Small intestine (tissue), 7 donors: ENCODE measurements around the gene CFB. TPM values are rescaled to one million over a fixed set of nuclear protein-coding genes. Genes with fewer than 3 reads are reported as not detected.

Experiments
- DNase-seq, 2 donors: peaks; one replicate each; pipeline versions ENCODE4 v3.0.0 to v3.0.0-alpha.2; 2013
- FAIRE-seq: peaks from 2 replicates; lab custom pipeline; 2012; peaks lifted over from hg19 to GRCh38; lab: Jason Lieb, UNC
- H3K27ac ChIP-seq, 3 donors: one replicate each; pipeline ENCODE4 v1.5.1; 2013; ENCODE audit warnings: low read length in 2 of 3, mild to moderate bottlenecking in 2 of 3, control low read depth in 1 of 3, inconsistent platforms in 1 of 3, low read depth in 1 of 3, moderate library complexity in 1 of 3
- H3K27me3 ChIP-seq, 3 donors: one replicate each; pipeline ENCODE4 v1.6.1; 2013; ENCODE audit warnings: low read length in 3 of 3, inconsistent platforms in 1 of 3; ENCODE audit not compliant: control insufficient read depth in 3 of 3, insufficient read depth in 3 of 3
- H3K36me3 ChIP-seq, 3 donors: one replicate each; pipeline ENCODE4 v1.6.1; 2013; ENCODE audit warnings: low read length in 3 of 3, inconsistent platforms in 1 of 3, low read depth in 1 of 3, mild to moderate bottlenecking in 1 of 3, moderate library complexity in 1 of 3; ENCODE audit not compliant: control insufficient read depth in 3 of 3, insufficient read depth in 2 of 3
- H3K4me1 ChIP-seq, 3 donors: one replicate each; pipeline ENCODE4 v1.6.1; 2013; ENCODE audit warnings: low read length in 2 of 3, inconsistent platforms in 1 of 3, low read depth in 1 of 3, mild to moderate bottlenecking in 1 of 3, moderate library complexity in 1 of 3; ENCODE audit not compliant: control insufficient read depth in 3 of 3, insufficient read depth in 2 of 3
- H3K4me3 ChIP-seq, 3 donors: one replicate each; pipeline ENCODE4 v1.5.1; 2013; ENCODE audit warnings: low read length in 3 of 3, control low read depth in 1 of 3, inconsistent platforms in 1 of 3, low read depth in 1 of 3, mild to moderate bottlenecking in 1 of 3, moderate library complexity in 1 of 3
- H3K9me3 ChIP-seq, 2 donors: one replicate each; pipeline ENCODE4 v1.6.1; 2013; ENCODE audit warnings: low read depth in 1 of 2, low read length in 1 of 2; ENCODE audit not compliant: control insufficient read depth in 2 of 2, insufficient read depth in 1 of 2
- WGBS, 3 donors: extraction: QIAGEN DNeasy Blood & Tissue Kit; methylation state at CpG; one replicate each; pipeline ENCODE4 v1.1.7; 2013; 5-methylcytosine and 5-hydroxymethylcytosine counted together
- polyA plus RNA-seq, 4 donors: library from polyadenylated mRNA; stranded (reverse) in 3 of 4; unstranded in 1 of 4; fragments of 200-250 nt in 3 of 4; fragments of 120-200 nt in 1 of 4; gene quantifications; one replicate each; pipeline versions ENCODE4 v1.2.1 to v1.2.3, GENCODE V29; 2013
- donor health status: healthy with polysubstance abuse.
- donor health status: control.
- donor health status: control.
- donor health status: Bipolar disorder and iron deficiency.
- donor health status: healthy.

The CFB gene
- polyA plus RNA-seq, 4 donors: 38.7 to 141 (median 80.6) TPM

DNA sequence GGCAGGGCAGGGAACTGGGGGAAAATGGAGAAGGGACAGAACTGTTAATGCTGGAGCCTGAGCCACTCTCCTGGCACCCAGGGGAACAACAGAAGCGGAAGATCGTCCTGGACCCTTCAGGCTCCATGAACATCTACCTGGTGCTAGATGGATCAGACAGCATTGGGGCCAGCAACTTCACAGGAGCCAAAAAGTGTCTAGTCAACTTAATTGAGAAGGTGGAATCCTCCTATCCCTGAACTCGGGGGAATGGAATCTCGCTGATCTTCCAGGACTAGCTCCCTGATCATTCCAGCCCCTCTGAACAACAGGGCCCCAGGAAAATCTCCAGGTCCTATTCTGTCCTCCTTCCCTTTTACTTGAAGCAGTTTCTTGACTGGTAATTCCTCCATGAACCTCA lies 2.0 kb downstream of the CFB start:
- Histone ChIP-seq H3K9me3 (no peaks in the 10 kb centered on the region), H3K4me1 (peaks cover 0 to 24% (median 4%) of the 10 kb centered on the region in 3 donors), H3K36me3 (peaks cover 0 to 28% (median 0%) of the 10 kb centered on the region in 3 donors), H3K4me3 (no peak overlapping the region), H3K27me3 (no peaks in the 10 kb centered on the region), H3K27ac (no peak overlapping the region)
- DNase-seq (no peak), FAIRE-seq (no peak)
- WGBS, 3 donors: 91 to 94% (median 91%) methylated on average over 4 of the region's 4 CpGs

DNA sequence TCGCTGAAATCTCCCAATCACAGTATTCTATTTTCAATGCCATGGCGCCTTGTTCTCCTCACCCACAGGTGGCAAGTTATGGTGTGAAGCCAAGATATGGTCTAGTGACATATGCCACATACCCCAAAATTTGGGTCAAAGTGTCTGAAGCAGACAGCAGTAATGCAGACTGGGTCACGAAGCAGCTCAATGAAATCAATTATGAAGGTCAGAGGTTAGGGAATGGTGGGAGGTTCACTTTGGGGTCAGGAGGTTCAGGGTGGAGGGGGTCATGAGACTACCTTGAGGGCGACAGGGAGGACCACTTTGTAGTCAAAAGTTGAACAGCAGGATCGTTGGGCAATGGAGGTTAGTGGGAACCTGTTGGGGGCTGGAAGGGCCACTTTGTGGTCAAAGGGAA lies 2.4 kb downstream of the CFB start:
- FAIRE-seq (no peak), DNase-seq (no peak)
- H3K27me3 ChIP-seq: no peaks in the 10 kb centered on the region
- H3K9me3 ChIP-seq: no peaks in the 10 kb centered on the region
- 74 to 83% (median 81%) methylated on average over 5 of the region's 5 CpGs for WGBS, 3 donors
- H3K4me1 ChIP-seq: peaks cover 0 to 22% (median 4%) of the 10 kb centered on the region in 3 donors
- H3K4me3 ChIP-seq: no peak overlapping the region
- H3K27ac ChIP-seq: no peak overlapping the region
- H3K36me3 ChIP-seq: peaks cover 0 to 31% (median under 1%) of the 10 kb centered on the region in 3 donors

DNA sequence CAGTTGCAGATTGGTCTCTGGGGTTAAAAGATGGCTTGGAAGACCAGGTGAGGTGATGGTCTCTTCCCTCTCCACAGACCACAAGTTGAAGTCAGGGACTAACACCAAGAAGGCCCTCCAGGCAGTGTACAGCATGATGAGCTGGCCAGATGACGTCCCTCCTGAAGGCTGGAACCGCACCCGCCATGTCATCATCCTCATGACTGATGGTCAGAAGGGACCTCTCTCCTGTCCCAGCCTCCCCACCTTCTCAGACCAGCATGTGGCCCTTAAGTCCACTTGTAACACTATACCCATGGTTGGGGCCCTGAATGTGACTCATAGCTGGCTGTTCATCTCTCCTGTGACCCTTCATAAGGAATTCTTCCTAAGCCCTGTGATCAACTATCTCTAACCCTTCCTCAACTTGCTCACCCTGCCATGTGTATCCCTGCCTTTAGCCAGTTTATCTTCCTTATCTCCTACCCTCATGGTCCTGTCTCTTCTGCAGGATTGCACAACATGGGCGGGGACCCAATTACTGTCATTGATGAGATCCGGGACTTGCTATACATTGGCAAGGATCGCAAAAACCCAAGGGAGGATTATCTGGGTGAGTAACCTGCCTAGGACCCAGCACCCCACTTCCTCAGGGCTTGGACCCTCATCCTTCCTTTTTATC lies 3.0 kb downstream of the CFB start:
- WGBS, 3 donors: 78 to 87% (median 83%) methylated on average over 6 of the region's 6 CpGs
- DNase-seq (no peak), FAIRE-seq (no peak)
- Histone ChIP-seq H3K27me3 (no peaks in the 10 kb centered on the region), H3K4me3 (no peak overlapping the region), H3K27ac (no peak overlapping the region), H3K9me3 (no peaks in the 10 kb centered on the region), H3K4me1 (peaks cover 0 to 22% (median 4%) of the 10 kb centered on the region in 3 donors), H3K36me3 (peaks cover under 1 to 36% (median 6%) of the 10 kb centered on the region in 3 donors)

DNA sequence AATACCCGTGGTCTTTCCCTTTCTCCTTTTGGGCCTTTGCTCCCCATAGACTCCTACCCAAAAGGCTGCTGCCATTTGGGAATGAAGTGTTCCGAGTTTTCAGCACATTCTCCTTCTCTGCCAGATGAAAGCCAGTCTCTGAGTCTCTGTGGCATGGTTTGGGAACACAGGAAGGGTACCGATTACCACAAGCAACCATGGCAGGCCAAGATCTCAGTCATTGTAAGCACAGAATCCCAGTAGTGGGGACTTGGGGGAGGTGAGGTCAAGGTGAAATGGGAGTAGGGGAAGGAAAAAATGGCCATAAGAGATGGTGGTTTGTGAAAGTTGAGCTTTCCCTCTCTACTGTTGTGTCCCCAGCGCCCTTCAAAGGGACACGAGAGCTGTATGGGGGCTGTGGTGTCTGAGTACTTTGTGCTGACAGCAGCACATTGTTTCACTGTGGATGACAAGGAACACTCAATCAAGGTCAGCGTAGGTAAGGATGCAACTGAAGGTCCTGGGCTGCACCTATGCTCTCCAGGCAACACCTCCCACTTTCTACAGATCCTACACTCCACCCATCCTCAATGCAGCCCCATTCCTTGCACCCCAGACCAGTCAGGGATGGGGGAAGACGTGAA lies 4.1 kb downstream of the CFB start:
- Histone ChIP-seq H3K4me1 (peaks cover 0 to 16% (median 1%) of the 10 kb centered on the region in 3 donors), H3K9me3 (no peaks in the 10 kb centered on the region), H3K4me3 (no peak overlapping the region), H3K36me3 (peaks cover 11 to 48% (median 12%) of the 10 kb centered on the region in 3 donors), H3K27ac (no peak overlapping the region), H3K27me3 (no peaks in the 10 kb centered on the region)
- DNase-seq: no peak
- WGBS, 3 donors: 80 to 92% (median 90%) methylated on average over 7 of the region's 7 CpGs
- FAIRE-seq: no peak

DNA sequence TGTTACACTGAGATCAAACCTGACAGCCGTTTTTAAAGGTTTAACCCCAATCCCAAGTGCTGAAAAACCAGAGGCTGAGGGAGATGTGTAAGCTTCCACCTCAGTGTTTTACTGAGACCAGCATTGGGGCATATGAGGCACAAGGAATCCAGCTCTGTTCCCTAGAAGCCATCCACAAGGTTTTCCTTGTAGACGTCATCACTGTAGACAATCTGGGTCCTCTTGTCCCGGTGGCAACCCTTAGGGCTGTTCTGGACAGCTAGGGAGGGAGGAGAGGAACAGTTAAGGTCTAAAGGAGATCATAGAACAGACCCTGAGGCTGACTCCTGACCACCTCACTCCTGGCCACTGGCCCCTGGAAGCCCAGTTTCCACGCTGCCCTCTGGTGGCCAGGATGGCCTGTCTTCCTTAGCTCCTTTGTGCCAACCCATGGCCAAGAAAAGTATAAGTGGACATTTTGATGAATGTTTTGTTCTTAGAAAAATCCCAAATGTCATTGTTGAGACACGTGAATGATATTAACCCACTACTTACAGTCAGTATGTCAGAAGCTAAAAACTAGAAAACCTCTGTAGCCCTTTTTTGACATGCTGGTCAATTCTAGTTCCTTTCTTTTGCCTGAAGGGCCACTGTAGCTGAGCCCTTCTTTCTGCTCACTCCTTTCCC lies 6.4 kb downstream of the CFB start:
- H3K4me1 ChIP-seq: no peaks in the 10 kb centered on the region
- FAIRE-seq: no peak
- H3K9me3 ChIP-seq: no peaks in the 10 kb centered on the region
- peak; percentile 65 to 66 for DNase-seq
- peak overlapping the region in 1 of 3 donors; percentile 25 for H3K27ac ChIP-seq
- H3K36me3 ChIP-seq: peaks cover 13 to 64% (median 14%) of the 10 kb centered on the region in 3 donors
- H3K4me3 ChIP-seq: no peak overlapping the region
- H3K27me3 ChIP-seq: no peaks in the 10 kb centered on the region
- WGBS, 3 donors: 42 to 55% (median 53%) methylated on average over 5 of the region's 5 CpGs

DNA sequence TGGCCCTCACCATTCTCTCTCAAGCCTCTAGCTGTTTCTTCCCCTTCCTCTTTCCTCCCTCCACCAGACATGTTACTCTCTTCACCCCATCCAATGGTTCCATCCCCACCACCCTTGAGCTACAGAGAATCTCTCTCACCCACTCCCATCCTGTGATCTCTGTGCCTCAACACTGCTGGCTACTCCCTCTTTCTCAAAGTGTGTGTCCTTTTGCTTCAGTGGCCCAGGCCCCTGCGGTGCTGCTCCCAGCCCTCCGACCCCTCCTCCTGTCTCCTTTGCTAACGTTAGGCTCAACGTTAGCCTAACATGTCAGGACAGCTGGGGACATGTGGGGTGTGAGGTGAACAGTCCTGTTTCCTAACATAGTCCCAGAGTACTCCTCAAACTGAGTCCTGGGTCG lies 7.0 kb downstream of the CFB start:
- Histone ChIP-seq H3K36me3 (peaks cover 13 to 60% (median 14%) of the 10 kb centered on the region in 3 donors), H3K4me1 (peaks cover under 1 to 5% (median 1%) of the 10 kb centered on the region in 3 donors), H3K27ac (no peak overlapping the region), H3K4me3 (no peak overlapping the region), H3K9me3 (no peaks in the 10 kb centered on the region), H3K27me3 (no peaks in the 10 kb centered on the region)
- whole genome bisulfite sequencing, 3 donors: 73 to 79% (median 76%) methylated on average over 5 of the region's 5 CpGs
- DNase-seq (no peak), FAIRE-seq (no peak)

DNA sequence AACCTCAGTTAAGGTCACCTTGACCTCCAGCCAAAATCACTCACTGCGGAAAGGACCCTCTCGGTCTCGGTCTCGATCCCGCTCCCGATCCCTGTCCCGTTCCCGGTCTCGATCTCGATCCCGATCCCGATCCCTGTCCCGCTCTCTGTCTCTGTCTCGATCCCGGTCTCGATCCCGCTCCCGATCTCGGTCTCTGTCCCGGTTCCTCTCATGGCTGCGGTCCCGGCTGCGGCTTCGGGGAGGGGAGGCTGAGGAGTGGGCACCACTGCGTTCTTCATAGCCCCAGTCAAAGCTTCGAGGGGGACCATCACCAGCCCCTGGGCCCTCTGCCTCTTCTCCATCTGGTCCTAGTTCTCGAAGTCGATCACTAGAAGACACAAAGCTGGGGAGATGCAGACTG lies 8.6 kb downstream of the CFB start:
- Histone ChIP-seq H3K4me3 (no peak overlapping the region), H3K9me3 (no peaks in the 10 kb centered on the region), H3K36me3 (peaks cover 13 to 59% (median 14%) of the 10 kb centered on the region in 3 donors), H3K27me3 (no peaks in the 10 kb centered on the region), H3K27ac (no peak overlapping the region), H3K4me1 (peaks cover 3 to 13% (median 5%) of the 10 kb centered on the region in 3 donors)
- DNase-seq (no peak), FAIRE-seq (no peak)
- WGBS, 3 donors: 96 to 98% (median 97%) methylated on average over 28 of the region's 28 CpGs

DNA sequence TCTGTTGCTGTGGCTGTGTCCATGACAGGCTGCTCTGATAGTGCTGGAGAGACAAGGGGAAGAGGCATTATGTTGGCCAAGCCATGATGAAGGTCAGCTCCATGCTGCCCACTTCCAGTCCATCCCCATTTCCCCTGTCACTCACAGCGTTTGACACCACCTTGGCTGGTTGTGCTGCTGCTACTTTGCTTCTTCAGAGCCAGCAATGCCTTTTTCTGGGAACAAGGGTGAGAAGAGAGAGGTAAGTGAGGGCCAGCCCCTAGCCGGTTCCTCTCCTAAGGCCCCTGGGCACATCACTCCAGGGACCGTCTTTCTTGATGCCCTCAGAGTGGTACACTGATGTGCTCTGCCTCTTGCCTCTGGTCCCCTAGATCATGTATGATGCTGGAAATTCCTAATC lies 10.9 kb downstream of the CFB start:
- H3K9me3 ChIP-seq: no peaks in the 10 kb centered on the region
- H3K27me3 ChIP-seq: no peaks in the 10 kb centered on the region
- peaks cover 14 to 61% (median 17%) of the 10 kb centered on the region in 3 donors for H3K36me3 ChIP-seq
- H3K27ac ChIP-seq: no peak overlapping the region
- H3K4me1 ChIP-seq: peaks cover 5 to 18% (median 5%) of the 10 kb centered on the region in 3 donors
- 62 to 91% (median 65%) methylated on average over 3 of the region's 3 CpGs for WGBS, 3 donors
- DNase-seq (no peak), FAIRE-seq (no peak)
- no peak overlapping the region for H3K4me3 ChIP-seq
